ENCODE results near the gene ALPL. TPM values are rescaled to one million over a fixed set of nuclear protein-coding genes. Genes with fewer than 3 reads are reported as not detected.

Gene ALPL
- total RNA-seq, 1 experiment from 2014 or later = 84.8 TPM

GRCh38 chr1:21576031-21576797 is 67.0 kb downstream of the ALPL start:
- Histone ChIP-seq H3K9ac (ENCODE audit: extremely low read depth, insufficient read length, low read length) (no peak overlapping the region), H2BK12ac (ENCODE audit: insufficient read length, low read depth, low read length) (no peak overlapping the region), H3K79me2 (ENCODE audit: insufficient read depth, low read length) (no peaks in the 10 kb centered on the region), H3K23me2 (ENCODE audit: insufficient read length, low read depth, low read length, poor library complexity, severe bottlenecking) (peaks cover 2% of the 10 kb centered on the region), H2BK120ac (ENCODE audit: low read depth, low read length, poor library complexity, severe bottlenecking) (no peak overlapping the region), H3K56ac (ENCODE audit: insufficient read length, low read depth, low read length) (no peak overlapping the region), H2BK20ac (ENCODE audit: low read depth, low read length, poor library complexity, severe bottlenecking) (no peak overlapping the region), H3K14ac (ENCODE audit: insufficient read depth, low read length) (no peak overlapping the region), H3K18ac (ENCODE audit: insufficient read length, low read depth, low read length) (no peak overlapping the region), H2AK5ac (ENCODE audit: insufficient read length, low read length) (no peak overlapping the region), H3T11ph (ENCODE audit: low read length) (no peak overlapping the region), H3K9me3 (ENCODE audit: control insufficient read depth, low read depth, low read length) (no peaks in the 10 kb centered on the region), H3K27me3 (ENCODE audit: insufficient read depth, low read length) (no peaks in the 10 kb centered on the region), H3K23ac (ENCODE audit: insufficient read length, low read depth, low read length) (no peak overlapping the region), H4K5ac (ENCODE audit: insufficient read length, low read depth, low read length) (no peak overlapping the region), H3K27ac (ENCODE audit: insufficient read length, low read depth, low read length) (no peak overlapping the region), H3K4ac (ENCODE audit: low read depth, low read length) (no peak overlapping the region), H4K8ac (replicated peaks; ENCODE audit: insufficient read length, low read depth, low read length) (no peak overlapping the region), H2AFZ (ENCODE audit: low read length) (no peak overlapping the region), H4K20me1 (ENCODE audit: control insufficient read depth, insufficient read depth, insufficient read length) (no peaks in the 10 kb centered on the region), H2BK5ac (ENCODE audit: insufficient read length, low read length) (no peak overlapping the region), H2BK15ac (ENCODE audit: low read depth, low read length) (no peak overlapping the region), H4K91ac (ENCODE audit: insufficient read length, low read depth, low read length) (no peak overlapping the region), H3K79me1 (ENCODE audit: insufficient read depth, low read depth, low read length, poor library complexity, severe bottlenecking) (no peaks in the 10 kb centered on the region), H3K4me1 (ENCODE audit: insufficient read depth, low read length) (peaks cover 2% of the 10 kb centered on the region; the same call in 1 of the 2 replicates), H3K4me2 (ENCODE audit: insufficient read depth, insufficient read length, low read length) (no peak overlapping the region)
- Mint-ChIP-seq H3K27ac (no peak overlapping the region), H3K9me3 (no peaks in the 10 kb centered on the region), H3K27me3 (ENCODE audit: low read depth) (peaks cover 2% of the 10 kb centered on the region), H3K4me1 (peaks cover 16 to 24% of the 10 kb centered on the region in 2 experiments), H3K36me3 (ENCODE audit: insufficient read depth in 1 of 3, low read depth in 3 of 3) (peaks cover under 1 to 7% (median 6%) of the 10 kb centered on the region in 3 experiments; a peak in 3 of 7 replicates), H3K4me3 (no peak overlapping the region)
- DNase-seq = no peak
- WGBS (ENCODE audit: extremely low coverage, insufficient read length, low lambda C conversion rate) = no CpG with 5 or more reads among the region's 7 CpGs
- no peak for TF ChIP-seq CTCF (conservative IDR thresholded peaks at IDR 0.05)
